ENCODE results near the gene C22orf39.

DNA sequence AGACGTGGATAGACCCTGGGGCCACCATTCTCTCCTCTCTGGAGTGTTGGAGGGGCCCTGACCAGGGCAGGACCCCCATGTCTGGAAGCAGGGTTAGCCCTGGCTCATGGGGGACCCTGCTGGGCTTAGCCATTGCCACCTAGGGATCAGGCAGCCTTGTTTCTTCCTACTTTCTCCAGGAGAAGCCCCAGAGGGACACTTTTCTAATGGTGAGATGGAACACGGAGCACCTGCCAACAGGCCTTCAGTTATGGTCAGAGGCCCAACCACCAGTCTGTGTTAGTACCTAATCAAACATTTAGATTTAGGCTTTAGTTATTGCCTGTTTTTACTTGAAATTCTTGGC lies 1.9 kb upstream of the C22orf39 start:
- TF ChIP-seq ZNF274 (IDR thresholded peaks at IDR 0.05; ENCODE audit: low read depth, low read length): no peak
- no peak for TF ChIP-seq SUZ12 (IDR thresholded peaks at IDR 0.05; ENCODE audit: extremely low read depth, insufficient read depth, insufficient read length)

All from NT2/D1 (cell line).